Nucleus accumbens (tissue), 56 donors: ENCODE results near the gene DUSP1.
"Not testable (repeated sequence)": the region's sequence is repeated elsewhere in the genome, so short reads cannot be mapped to it uniquely, and the experiment has no call there.

ENCODE experiments used
- DNase-seq, 56 donors: peaks; one replicate each; lab custom pipeline; 2025; lab: John Stamatoyannopoulos, UW

Gene DUSP1, protein sequence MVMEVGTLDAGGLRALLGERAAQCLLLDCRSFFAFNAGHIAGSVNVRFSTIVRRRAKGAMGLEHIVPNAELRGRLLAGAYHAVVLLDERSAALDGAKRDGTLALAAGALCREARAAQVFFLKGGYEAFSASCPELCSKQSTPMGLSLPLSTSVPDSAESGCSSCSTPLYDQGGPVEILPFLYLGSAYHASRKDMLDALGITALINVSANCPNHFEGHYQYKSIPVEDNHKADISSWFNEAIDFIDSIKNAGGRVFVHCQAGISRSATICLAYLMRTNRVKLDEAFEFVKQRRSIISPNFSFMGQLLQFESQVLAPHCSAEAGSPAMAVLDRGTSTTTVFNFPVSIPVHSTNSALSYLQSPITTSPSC

GRCh38 chr5:172770675-172771438, at the start of gene DUSP1:
Gene DUSP1, minus strand, starts transcription at chr5:172771195. Its CDS starts 243 bp downstream, at chr5:172770952.
- peak; percentile 76 to 99 (median 97) for DNase-seq

GRCh38 chr5:172820046-172820767, 49.2 kb upstream of the DUSP1 start:
- peak in 22 of 56 donors; percentile 23 to 76 (median 42) for DNase-seq

DNA sequence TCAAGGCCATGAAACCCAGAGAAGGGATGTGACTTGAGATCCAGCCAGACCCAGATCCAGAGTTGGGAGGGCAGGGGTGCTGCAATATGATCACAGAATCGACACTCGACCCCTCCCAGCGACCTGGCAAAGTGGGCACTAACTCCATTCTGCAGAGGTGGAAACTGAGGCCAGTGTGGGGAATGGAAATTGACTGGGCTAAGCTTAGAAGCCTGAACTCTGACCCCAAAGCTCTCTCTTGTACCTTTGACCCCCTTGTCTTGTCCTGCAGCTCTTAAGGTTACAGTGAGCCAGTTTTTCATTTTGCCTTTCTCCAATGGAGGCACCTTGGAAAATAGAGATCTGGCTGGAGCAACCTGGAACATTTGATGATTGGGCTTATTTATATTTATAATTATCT, 48.6 kb upstream of the DUSP1 start:
- no peak for DNase-seq

- DNase-seq = no peak
Measured at GRCh38 chr5:172818081-172818480, 47.1 kb upstream of the DUSP1 start.

DNA sequence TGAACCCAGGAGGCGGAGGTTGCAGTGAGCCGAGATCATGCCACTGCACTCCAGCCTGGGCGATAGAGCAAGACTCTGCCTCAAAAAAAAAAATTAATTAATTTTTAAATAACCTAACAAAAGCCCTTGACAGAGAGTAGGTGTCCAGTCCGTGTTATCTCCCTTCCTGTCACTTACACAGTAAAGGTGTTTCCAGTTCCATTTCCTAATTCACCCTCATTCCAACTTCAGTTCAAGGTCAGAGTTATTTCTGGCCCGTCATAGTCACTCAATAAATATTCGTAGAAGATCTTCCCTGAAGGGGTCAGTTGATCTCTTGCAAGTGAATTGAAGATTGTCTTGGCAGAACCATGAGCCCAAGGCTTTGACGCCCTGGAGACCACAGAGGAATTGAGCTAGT, 46.7 kb upstream of the DUSP1 start:
- DNase-seq = no peak

DNA sequence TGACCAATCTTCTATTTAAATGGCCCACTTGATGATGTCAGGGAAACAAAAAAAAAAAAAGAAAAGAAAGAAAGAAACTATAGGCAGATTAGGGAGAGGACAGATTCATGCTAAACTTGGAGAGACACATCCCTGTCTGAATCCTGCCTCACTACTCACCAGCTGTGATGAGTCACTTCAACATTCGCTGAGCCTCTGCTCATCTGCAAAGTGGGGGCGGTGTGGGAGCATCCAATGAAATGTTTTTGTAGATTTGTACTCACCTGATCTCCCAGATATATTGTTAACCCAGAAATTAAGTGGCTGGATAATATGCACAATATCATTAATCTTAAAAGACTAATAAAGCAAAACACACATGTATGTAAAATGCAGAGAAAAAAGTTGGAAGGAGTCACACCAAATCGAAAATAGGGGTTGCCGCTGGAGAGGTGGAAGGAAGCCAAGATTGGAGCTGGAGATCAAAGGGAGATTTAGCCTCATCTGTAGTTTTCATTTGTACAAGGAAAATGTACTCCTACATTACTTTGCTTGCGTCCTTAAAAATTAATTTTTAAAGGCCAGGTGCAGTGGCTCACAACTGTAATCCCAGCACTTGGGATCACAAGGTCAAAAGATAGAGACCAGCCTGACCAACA, 46.0 kb upstream of the DUSP1 start:
- DNase-seq = peak in 26 of 56 donors; percentile 10 to 77 (median 36)

DNA sequence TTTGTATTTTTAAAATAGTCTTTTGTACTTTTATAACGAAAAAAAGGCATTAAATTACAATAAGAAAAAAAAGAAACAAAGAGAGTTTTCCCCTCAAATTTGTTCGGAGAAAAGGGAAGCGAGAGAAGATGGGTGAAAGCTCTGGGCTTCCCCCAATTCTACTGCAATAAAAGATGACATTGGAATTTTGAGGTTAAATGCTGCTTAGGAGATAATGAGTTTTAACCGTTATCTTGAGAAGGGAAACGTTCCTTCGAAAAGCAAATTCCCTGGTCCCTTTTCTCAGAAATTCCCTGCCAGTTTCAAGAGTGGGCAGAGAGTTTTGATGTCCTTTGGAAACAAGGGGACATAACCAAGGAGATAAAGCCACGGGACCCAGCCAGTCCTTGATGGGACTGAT, 44.6 kb upstream of the DUSP1 start:
- no peak for DNase-seq

DNA sequence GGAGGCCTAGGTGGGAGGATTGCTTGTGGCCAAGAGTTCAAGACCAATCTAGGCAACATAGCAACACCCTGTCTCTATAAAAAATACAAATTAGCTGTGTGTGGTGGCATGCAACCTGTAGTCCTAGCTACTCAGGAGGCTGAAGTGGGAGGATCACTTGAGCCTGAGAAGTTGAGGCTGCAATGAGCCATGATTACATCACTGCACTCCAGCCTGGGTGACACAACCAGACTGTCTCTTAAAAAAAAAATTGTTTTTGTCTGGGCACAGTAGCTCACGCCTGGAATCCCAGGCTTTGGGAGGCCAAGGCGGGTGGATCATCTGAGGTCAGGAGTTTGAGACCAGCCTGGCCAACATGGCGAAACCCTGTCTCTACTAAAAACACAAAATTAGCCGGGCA, 40.0 kb upstream of the DUSP1 start:
- not testable (repeated sequence) for DNase-seq

GRCh38 chr5:172809774-172810173, 38.8 kb upstream of the DUSP1 start:
- DNase-seq = no peak

DNA sequence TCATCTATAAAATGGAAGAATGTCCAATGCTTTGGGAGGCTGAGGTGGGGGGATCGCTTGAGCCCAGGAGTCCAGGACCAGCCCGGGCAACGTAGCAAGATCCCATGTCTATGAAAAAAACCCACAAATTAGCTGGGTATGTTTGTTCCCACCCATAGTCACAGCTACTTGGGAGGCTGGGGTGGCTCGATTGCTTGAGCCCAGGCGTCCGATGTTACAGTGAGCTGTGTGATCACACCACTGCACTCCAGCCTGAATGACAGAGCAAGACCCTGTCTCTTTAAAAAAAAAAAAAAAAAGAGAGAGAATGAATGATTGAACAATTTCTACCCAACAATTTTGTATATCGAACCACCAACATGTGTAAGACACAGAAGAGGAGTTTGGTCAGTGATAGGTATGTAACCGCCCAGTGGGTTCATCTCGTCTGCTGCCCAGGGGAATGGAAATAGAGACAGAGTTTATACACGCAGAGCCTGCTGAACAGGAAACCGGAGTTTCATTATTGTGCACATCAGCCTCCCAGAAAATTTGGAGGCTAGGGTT, 36.8 kb upstream of the DUSP1 start:
- no peak for DNase-seq

DNA sequence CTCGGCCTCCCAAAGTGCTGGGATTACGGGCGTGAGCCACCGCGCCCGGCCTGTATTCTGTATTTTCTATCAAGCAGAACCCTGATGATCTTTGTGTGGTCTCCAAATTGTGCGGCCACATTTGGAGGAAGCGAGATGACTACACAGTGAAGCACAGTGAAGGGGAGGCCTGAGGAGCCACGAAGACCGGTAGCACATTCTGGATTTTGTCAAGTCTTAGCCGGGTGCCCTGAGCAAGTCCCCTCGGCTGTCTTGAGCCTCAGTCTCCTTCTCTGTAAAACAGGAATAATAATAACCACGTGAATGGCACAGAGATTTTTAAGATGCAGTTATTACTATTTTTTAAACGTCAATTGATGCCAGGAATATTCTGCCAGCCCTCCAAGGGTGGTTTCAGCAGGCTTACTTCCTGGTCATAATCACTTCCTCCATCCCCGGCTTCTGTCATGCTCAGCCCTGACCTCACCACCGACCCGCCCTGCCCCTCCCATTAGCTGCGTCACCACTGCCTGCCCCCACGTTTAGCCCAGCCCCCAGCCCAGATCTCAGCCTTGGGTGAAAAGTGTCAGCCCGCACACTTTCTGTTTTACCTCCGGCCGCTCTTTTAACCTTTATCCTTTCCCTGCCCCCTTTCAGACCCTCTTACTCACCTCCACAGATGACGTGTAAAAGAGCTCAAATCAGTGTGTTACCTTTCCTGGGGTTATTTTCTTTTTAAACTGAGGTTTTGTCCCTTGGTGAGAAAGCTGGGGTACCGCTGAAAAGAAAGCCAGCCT, 36.1 kb upstream of the DUSP1 start:
- DNase-seq = peak in 17 of 56 donors; percentile 8 to 46 (median 22)

GRCh38 chr5:172805736-172806255, 34.8 kb upstream of the DUSP1 start:
- DNase-seq = peak in 1 of 56 donors; percentile 22

DNA sequence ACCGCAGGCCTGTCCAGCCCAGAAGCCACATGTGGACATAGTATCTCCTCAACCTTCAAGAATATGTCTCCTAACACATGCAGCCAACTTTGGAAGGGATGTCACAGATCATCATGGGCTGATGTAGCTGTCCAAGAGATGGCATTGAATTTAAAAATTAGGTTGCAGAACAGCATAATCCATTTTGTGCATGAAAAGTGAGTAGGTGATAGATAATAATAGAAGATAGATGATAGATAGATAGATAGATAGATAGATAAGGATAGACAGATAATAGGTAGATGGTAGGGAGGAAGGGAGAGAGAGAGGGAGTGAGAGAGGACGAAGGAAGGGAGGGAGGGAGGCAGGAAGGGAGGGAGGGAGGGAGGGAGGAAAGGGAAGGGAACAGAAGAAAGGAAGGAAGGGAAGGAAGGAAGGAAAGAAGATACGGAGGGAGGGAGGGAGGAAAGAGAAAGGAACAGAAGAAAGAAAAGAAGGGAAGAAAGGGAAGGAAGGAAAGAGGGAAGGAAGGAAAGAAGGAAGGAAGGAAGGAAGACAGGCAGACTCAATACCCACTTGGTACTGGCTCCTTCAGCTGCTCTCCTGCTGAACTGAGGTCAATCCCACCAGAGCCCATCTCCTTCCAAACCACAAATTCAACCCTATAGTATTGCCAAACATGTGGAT, 34.2 kb upstream of the DUSP1 start:
- no peak for DNase-seq

GRCh38 chr5:172802567-172803176, 31.7 kb upstream of the DUSP1 start:
- no peak for DNase-seq

DNA sequence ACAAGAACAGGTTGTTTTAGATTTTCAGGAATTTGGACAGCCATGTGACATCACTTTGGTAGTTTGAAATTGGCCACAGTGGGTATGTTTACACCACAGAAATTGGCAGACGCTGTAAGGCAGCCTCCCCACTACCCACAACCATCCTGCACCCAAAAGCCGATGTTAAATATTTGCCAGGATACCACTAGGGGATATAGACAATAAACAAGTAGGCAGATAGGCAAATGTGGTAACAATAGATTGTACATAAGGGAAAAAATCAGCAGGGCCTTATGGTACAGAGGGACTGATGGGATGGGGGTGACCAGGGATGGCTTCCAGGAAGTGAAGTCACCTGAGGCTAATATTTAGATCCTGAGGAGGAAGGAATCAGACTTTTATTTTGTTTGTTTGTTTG, 31.1 kb upstream of the DUSP1 start:
- no peak for DNase-seq

DNA sequence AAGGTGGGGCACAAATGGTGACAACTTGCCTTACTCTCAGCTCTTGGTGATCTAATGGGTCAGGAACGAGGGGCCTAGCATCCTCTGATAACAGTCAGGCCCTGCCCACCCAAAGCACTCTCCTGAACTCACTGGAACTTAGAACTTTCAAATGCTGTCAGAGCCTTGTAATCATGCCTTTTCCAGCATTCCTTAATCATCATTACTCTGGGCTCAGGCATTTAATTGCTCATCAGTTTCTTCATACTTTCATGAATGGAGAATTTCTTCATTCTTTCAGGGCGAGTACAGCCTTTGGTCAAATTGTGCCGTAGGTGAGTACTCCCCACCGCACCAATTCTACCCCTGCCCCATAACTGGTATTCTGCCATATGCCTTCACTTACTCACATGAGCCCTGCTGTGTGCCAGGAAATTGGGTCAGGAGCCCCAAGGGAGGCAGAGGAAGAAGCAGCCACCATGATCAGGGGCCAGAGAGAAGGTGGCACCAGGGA, 30.2 kb upstream of the DUSP1 start:
- DNase-seq = no peak

DNA sequence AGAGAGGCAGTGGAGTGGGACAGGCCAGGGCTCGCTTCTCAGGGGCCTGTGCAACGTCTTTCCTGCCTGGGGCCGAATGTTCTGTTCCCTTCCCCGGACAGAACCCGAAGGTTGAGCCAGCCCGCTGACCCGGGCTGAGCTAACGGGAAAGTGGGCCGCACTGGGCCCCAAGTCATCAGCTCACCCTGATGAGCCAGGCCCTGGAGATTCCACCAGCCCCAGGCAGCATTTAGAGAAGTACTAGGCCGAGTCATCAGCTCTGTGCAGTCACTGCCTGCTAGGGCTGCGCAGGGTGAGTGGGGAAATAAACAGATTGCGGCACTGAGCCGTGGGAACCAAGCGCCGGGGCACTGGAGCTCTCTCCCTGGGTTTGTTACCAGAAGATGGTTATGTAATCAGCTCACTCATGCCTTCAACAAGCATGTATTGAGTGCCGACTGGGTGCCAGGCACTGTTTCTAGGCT, 29.1 kb upstream of the DUSP1 start:
- DNase-seq = peak in 8 of 56 donors; percentile 6 to 40 (median 30)

- no peak for DNase-seq
Measured at GRCh38 chr5:172799416-172799815, 28.4 kb upstream of the DUSP1 start.
